HG03571 (cell line): ENCODE measurements around the gene CIDEC.
A peak's percentile ranks its signal among the peaks of the same experiment; 100 is the strongest.
"Not testable (repeated sequence)": the region's sequence is repeated elsewhere in the genome, so short reads cannot be mapped to it uniquely, and the experiment has no call there.

ENCODE experiments used
- ATAC-seq: cut with Tn5 transposase; IDR thresholded peaks from one replicate; pipeline ENCODE4 v1.9.1; 2021; ENCODE audit not compliant: unreplicated experiment

The CIDEC gene

GRCh38 chr3:9851383-9851782 lies 28.7 kb downstream of the CIDEC start:
- not testable (repeated sequence) for ATAC-seq

DNA sequence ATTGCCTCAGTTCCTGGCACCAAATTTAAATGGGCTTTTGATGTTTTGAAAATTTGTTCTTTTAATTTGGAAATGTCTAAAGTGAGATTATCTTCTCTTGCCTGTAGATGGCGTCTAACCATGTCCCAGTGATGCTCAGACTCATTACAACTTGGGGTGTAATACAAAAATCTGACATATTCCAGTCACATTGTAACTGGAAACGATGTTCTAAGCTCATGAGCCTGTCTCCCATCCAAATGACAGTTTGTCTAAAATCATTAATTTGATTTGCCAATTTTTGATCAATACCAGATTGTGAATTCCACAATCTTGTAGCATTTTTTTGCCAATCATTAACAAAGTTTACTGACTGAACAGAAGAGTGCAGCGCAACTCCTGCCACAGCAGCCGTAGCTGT lies 31.2 kb downstream of the CIDEC start:
- not testable (repeated sequence) for ATAC-seq

DNA sequence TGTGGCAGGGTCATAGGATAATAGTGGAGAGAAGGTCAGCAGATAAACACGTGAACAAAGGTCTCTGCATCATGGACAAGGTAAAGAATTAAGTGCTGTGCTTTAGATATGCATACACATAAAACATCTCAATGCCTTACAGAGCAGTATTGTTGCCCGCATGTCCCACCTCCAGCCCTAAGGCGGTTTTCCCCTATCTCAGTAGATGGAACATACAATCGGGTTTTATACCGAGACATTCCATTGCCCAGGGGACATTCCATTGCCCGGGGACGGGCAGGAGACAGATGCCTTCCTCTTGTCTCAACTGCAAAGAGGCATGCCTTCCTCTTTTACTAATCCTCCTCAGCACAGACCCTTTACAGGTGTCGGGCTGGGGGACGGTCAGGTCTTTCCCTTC lies 32.2 kb downstream of the CIDEC start:
- not testable (repeated sequence) for ATAC-seq

GRCh38 chr3:9846931-9847488 lies 33.0 kb downstream of the CIDEC start:
- ATAC-seq, result no peak

DNA sequence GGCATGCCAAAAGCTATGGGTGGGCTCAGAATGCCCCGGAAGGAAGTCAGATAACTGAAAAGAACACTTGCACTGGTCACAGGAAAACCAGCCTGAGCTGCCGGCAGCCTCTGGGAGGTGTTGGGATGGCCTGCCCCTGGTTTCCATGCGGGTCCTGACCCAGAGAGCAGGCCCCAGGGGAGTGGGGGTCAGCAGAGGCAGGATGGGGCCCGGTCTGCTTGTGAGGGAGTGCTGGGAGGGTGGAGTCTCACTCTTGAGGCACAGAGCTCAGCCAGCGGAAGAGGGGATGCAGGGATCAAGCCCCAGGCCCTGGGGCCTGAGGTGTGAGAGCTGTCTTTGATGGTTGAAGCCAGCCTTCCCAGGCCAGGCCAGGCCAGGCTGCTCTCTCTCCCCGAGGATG lies 33.8 kb downstream of the CIDEC start:
- no peak for ATAC-seq

DNA sequence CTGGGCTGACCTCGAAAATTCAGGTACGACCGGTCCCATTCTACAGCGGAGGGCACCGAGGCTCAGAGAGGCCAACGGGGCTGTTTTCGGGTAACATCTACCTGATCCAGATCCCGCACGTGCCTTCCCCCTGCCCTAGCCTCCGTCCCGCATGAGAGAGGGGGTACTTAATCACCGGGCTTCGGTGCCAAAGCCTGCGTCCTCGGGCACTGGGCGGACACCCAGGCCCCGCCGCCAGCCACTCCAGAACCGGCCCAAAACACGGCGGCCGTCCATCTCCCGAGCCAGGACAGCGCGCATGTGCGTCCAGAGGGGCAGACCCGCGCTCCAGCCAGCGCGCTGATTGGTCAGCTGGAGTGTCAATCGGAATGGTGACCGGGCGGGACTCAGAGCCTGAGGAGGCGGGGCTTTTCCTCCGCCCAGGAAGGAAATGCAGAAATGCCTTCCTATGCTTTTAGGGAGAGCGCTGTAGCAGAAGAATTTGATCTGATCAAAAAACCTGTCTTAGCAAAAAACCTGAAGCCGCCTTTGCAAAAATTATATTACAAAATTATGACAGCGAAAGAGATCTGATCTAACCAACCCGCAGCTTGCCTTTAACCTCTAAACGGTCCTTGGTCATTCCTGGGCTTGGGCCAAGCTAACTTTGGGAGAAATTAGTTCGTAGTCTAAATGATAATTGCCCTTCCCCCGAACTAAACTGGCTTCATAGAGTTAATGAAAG lies 36.2 kb downstream of the CIDEC start, which contains the start of gene RPUSD3:
RPUSD3 (minus strand) TSS at position 294 of the 724 bp plus-strand sequence; CDS start at position 276, 18 bp downstream.
- peak; percentile 97 for ATAC-seq

- no peak for ATAC-seq
Observed at GRCh38 chr3:9841015-9841414, 39.0 kb downstream of the CIDEC start.

DNA sequence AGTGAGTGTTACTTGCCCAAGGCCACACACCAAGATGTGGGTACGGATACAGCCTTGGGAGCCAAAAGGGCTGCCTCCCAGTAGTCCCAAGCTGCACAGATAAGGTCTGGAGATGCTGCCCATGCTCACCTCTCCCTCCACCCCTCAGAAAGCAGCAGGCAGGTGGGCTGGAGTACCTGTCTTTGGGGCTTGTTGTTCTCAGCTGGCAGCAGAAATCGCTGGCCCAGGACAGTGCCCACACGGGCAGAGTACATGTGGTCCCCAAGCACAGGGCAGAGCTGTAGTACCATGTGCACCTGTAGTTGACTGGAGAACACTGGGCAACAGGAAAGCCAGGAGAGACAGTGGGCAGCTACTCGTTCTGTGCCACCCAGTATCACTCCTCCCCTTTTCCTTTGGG lies 41.2 kb downstream of the CIDEC start:
- no peak for ATAC-seq

- ATAC-seq, result no peak
Observed at GRCh38 chr3:9837701-9838582, 42.1 kb downstream of the CIDEC start.

DNA sequence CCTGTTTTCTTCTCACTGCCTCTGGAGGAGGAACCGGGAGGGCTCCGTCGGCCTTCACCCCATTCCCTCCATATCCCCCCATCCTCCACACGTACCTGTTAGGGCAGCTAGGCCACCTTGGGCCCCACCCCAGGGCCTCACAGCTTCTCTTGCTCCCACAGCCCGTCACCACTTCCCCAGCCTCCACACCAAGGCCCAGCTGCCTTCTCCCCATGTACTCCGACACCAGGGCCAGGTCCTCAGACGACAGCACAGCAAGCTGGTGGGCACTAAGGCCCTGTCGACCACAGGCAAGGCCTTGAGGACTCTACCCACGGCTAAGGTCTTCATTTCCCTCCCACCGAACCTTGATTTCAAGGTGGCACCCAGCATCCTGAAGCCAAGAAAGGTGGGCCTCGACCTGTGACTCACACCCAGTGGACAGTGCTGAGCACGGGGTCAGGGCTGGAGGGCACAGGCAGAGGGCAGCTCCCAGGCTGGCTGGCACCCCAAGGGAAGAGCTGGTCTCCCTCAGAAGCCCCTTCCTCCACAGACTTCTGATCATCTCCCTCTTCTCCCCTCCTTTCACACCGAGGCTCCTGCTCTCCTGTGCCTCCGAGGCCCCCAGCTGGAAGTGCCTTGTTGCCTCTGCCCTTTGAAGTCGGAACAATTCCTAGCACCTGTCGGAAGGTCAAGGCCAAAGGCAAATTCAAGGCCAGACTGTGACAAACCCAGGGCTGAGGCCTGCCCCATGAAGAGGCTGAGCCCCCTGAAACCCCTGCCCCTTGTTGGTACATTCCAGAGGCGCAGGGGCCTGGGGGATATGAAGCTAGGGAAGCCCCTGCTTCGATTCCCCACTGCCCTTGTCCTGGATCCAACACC lies 45.3 kb downstream of the CIDEC start:
- no peak for ATAC-seq

GRCh38 chr3:9833078-9833477 lies 47.0 kb downstream of the CIDEC start:
- no peak for ATAC-seq

DNA sequence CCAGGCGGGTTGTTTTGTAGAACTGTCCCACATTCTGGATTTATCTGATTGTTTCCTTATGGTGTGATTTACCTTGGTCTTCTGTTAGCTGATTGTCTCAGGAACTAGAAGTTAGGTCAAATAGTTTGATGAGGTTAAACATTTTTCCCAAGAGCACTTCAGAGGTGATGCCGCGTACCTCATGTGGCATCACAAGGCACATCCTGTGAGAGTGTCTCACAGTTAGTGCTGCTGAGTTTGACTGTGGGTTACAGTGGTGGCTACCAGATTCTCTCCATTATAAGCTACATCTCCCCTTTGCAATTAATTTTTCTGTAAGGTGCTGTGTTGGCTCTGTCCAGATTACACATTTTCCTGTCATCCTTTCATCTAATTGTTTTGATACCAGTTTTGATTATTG lies 48.8 kb downstream of the CIDEC start:
- no peak for ATAC-seq

DNA sequence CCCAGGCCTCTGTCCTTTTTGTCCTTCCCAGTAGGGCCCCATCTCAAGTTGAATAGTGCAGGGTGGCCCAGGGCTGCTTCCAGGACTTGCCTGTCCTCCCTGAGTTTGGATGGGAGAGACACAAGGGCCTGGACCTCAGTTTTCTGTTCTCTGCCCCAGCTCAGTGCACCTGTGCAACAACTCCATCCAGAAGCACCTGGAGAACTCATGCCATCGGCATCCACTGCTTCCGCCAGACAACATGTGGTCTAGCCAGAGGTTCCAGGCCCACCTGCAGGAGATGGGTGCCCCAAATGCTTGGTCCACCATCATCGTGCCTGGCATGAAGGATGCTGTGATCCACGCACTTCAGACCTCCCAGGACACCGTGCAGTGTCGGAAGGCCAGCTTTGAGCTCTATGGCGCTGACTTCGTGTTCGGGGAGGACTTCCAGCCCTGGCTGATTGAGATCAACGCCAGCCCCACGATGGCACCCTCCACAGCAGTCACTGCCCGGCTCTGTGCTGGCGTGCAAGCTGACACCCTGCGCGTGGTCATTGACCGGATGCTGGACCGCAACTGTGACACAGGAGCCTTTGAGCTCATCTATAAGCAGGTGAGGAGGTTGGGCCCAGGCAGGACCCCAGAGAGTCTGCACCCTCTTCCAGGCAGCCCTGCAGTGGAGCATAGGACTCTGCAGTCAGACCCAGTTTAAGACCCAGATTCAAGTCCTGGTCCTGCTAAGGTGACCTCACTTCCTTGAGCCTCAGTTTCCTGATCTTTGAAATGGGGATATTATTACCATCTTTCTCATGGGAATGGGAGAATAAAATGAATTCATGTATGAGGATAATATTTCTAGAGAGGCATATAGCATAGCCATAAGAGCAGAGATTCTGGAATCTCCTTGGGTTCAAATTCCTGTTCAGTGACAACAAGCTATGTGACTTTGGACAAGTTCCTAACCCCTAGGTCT lies 51.0 kb downstream of the CIDEC start:
- ATAC-seq, result no peak

DNA sequence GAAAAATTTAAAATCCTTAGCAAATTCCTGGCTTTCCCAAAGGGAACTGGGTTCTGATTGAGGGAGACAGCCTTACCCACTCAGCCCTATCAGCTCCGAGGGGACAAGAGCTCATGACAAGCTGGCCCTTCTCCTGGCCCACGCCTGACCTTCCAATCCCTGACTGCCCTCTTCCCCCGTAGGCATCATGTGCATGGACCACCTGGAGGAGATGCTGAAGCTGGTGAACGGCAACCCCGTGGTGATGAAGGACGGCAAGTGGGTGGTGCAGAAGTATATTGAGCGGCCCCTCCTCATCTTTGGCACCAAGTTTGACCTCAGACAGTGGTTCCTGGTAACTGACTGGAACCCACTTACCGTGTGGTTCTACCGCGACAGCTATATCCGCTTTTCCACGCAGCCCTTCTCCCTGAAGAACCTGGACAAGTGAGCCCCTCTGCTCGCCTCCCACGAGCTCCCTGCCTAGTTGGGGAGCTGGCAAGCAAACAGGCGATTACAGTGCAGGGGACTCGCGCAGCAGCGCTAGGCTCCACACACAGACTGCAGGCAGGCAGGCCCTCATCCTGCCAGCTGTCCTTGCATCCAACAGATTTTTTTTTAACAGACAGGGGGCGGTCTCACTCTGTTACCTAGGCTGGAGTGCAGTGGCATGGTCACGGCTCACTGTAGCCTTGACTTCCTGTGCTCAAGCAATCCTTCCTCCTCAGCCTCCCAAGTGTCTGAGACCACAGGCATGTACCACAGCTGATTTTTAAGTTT lies 53.1 kb downstream of the CIDEC start:
- no peak for ATAC-seq

DNA sequence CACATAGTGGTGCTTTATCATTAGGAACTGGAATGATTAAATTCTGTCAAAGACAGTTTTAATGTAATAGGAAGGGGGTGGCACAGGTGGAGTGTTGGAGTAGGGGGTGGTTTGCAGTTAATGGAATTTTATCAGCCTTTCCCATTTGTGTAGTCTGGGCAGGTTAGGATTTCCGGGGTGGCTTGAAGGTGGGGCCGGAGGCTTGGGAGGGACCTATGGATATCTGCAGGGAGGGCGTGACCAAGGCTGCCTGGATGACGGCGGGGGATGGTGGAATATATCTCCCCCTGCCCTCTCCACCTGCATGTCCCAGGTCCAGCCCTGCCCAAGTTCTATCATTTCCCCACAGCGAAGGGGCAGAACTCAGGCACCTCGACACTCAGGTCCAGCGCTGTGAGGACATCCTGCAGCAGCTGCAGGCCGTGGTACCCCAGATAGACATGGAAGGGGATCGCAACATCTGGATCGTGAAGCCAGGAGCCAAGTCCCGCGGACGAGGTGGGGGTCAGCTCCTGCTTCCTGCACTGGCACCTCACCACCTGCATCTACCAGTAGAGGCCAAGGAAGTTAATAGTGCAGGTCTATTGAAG lies 54.5 kb downstream of the CIDEC start:
- ATAC-seq, result no peak

GRCh38 chr3:9820946-9821345 lies 59.1 kb downstream of the CIDEC start:
- ATAC-seq, result no peak

- no peak for ATAC-seq
Observed at GRCh38 chr3:9820543-9820942, 59.5 kb downstream of the CIDEC start.

DNA sequence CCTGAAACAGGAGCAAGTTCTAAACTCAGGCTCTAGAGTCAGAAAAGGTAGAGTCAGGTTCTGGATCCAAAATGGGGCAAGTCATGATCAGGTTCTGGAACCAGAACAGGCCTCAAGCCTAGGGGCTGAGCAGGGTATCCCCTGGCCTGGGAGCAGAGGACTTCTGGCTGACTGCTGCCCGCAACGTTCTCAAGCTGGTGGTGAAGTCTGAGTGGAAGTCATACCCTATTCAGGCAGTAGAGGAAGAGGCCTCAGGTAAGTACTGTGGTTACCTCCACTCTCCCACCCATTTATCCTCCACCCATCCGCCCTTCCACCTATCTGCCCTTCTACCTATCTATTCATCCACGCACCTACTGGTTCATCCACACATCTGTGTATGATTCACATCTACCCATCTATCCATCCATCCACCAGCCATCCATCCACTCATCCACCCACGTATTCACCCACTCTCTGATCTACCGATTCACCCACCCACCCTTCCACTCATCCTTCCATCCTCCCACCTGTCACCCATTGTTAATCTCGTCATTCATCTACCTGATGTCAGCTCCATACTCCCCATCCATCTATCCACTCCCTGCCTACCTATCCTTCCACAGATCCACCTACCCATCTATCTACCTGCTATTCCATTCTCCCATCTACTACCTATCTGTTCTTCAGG lies 61.3 kb downstream of the CIDEC start:
- no peak for ATAC-seq
